HG02870 (cell line): ENCODE measurements around the gene GPR142.

Experiments used
- ATAC-seq: cut with Tn5 transposase; IDR thresholded peaks from one replicate; pipeline ENCODE4 v1.9.1; 2021; ENCODE audit warnings: mild to moderate bottlenecking, moderate library complexity; ENCODE audit not compliant: unreplicated experiment

GPR142 gene

GRCh38 chr17:74343526-74344284, 23.6 kb upstream of the GPR142 start:
- no peak for ATAC-seq

- no peak for ATAC-seq
These were observed 22.6 kb upstream of the GPR142 start for GRCh38 chr17:74344658-74345057.

GRCh38 chr17:74345433-74346241, 21.7 kb upstream of the GPR142 start:
- ATAC-seq = no peak

GRCh38 chr17:74347646-74348045, 19.7 kb upstream of the GPR142 start:
- no peak for ATAC-seq

- ATAC-seq = no peak
These were observed 18.2 kb upstream of the GPR142 start for GRCh38 chr17:74349120-74349519.

GRCh38 chr17:74350486-74350885, 16.8 kb upstream of the GPR142 start:
- ATAC-seq = no peak

- ATAC-seq = no peak
These were observed 15.6 kb upstream of the GPR142 start for GRCh38 chr17:74351552-74352210.

- no peak for ATAC-seq
These were observed 13.8 kb upstream of the GPR142 start for GRCh38 chr17:74353446-74354060.

- ATAC-seq = no peak
These were observed 13.2 kb upstream of the GPR142 start for GRCh38 chr17:74354123-74354522.

GRCh38 chr17:74354561-74354960, 12.7 kb upstream of the GPR142 start:
- ATAC-seq = no peak

GRCh38 chr17:74355065-74355464, 12.2 kb upstream of the GPR142 start:
- ATAC-seq = no peak

- no peak for ATAC-seq
These were observed 10.4 kb upstream of the GPR142 start for GRCh38 chr17:74356646-74357465.

- ATAC-seq = no peak
These were observed 9.9 kb upstream of the GPR142 start for GRCh38 chr17:74357466-74357809.

- no peak for ATAC-seq
These were observed 8.6 kb upstream of the GPR142 start for GRCh38 chr17:74358697-74359096.

GRCh38 chr17:74359916-74360315, 7.4 kb upstream of the GPR142 start:
- no peak for ATAC-seq

GRCh38 chr17:74360899-74361229, 6.4 kb upstream of the GPR142 start:
- ATAC-seq = no peak

- no peak for ATAC-seq
These were observed 5.9 kb upstream of the GPR142 start, which contains the start of gene BTBD17 for GRCh38 chr17:74361230-74362068. BTBD17 (minus strand) TSS chr17:74361868; CDS start chr17:74361819, 49 bp downstream.

- no peak for ATAC-seq
These were observed 5.3 kb upstream of the GPR142 start for GRCh38 chr17:74362069-74362405.

GRCh38 chr17:74362810-74363498, 4.4 kb upstream of the GPR142 start:
- no peak for ATAC-seq
